NCI-H226 (cell line): ENCODE data around the gene EDAR.

Experiments used
- DNase-seq: peaks from one replicate; pipeline ENCODE4 v3.0.0-alpha.2; 2015

EDAR gene

DNA sequence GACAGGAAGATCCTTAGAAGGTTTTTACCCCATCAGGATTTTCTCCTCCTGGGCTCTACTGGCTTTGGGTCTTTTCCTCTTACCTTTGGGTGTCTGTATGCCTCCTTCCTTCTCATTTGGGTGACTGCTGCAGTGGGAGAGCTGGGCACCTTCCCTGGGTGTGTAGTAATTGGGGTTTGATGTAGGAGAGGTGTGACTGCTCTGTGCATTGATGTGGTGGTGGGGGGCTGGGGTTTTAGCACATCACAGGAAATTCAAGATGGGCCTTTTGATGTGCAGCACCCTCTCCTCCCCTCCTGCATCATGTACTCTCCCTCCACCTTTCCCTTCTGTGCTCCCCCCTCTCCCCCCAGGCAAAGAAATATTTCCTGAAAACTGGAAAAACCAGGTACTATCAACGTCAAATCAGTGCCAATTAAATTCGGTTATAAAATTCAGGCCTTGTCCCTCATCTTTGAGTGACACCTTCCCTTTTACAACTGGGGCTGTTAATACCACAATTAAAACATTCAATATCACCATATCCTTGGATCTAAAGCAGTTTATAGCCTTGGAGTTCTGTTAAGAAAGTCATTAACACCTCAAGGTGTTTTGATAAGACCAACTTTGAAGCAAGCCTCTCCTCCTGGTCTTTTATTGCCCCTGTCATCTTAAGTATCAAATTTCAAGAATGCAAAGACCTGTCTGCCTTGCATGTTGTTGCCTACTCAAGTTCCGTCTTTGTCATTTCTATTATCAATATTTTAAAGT is 23.3 kb downstream of the EDAR start:
- no peak for DNase-seq

- DNase-seq: no peak
These were observed 26.0 kb downstream of the EDAR start for GRCh38 chr2:108963057-108963456.

- DNase-seq: no peak
These were observed 27.2 kb downstream of the EDAR start for GRCh38 chr2:108961796-108962195.

GRCh38 chr2:108960006-108960405 is 29.0 kb downstream of the EDAR start:
- no peak for DNase-seq

- no peak for DNase-seq
These were observed 29.6 kb downstream of the EDAR start for GRCh38 chr2:108959401-108959800.

- no peak for DNase-seq
These were observed 30.2 kb downstream of the EDAR start for GRCh38 chr2:108958632-108959341.

DNA sequence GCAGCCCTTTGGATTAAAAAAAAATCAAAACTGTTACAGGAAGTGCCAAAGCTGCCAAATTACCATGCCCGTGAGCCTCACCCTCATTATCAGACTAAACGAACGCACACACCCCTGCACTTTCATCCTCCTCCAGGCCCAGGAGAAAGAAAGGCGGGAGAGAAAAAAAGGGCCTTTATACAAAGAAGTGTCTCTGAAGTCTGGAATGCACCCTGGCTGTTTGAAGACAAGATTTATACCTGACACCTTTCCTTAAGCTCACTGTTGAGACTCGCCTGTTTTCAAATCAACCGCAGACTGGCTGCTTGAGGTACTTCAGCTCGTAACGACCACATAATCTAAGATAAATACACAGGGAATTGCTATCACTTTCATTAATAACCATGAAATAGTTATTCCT is 31.0 kb downstream of the EDAR start:
- DNase-seq: no peak

DNA sequence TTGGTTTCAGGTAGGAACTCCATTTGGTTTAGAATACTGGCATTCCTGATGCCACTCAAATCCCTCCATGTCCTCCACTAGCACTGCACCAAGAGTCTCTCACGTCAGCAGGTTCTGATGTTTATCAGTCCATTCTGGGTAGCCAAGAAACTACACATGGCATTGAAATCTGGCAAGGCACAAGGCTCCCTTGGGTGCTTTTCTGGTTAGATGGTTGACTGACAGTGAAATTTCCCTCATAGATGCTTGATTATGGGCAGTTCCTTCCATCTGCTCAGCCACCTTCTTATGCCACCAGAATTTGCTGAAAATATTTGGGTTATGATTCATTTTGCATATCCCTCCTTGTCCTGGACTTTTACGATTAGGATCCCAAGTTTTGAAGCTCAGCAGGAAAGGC is 32.6 kb downstream of the EDAR start:
- no peak for DNase-seq

- no peak for DNase-seq
These were observed 38.5 kb downstream of the EDAR start for GRCh38 chr2:108950369-108951135.

GRCh38 chr2:108949316-108950239 is 39.4 kb downstream of the EDAR start:
- DNase-seq: no peak

- DNase-seq: no peak
These were observed 41.6 kb downstream of the EDAR start for GRCh38 chr2:108947271-108947907.

DNA sequence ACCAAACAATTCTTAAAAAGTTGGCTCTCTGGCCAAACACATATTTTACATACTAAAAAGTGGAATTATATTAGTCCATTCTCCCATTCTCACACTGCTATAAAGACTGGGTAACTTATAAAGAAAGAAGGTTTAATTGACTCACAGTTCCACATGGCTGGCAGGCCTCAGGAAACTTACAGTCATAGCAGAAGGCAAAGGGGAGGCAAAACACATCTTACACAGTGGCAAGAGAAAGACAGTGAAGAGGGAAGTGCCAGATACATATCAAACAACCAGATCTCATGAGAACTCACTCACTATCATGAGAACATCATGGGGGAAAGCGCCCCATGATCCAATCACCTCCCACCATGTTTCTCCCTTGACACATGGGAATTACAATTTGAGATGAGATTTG is 42.6 kb downstream of the EDAR start:
- DNase-seq: no peak

DNA sequence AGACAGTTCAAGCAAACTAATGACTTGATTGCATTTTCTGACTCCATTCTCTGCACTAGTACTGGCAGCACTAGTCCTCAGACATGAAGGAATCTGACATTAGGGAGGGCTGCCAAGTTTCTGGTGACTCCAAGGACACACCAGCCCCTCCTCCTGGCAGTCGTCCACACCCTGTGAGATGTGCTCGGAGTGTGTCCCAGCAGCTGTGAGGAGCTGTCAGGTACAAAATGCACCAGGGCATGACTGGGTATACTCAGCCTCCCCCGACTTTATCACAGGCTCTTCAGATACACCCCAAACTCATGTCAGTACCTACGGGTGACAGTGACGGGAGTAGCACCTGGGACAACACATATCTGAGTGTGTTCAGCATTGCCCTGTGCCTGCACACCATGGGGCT is 43.1 kb downstream of the EDAR start:
- DNase-seq: no peak

DNA sequence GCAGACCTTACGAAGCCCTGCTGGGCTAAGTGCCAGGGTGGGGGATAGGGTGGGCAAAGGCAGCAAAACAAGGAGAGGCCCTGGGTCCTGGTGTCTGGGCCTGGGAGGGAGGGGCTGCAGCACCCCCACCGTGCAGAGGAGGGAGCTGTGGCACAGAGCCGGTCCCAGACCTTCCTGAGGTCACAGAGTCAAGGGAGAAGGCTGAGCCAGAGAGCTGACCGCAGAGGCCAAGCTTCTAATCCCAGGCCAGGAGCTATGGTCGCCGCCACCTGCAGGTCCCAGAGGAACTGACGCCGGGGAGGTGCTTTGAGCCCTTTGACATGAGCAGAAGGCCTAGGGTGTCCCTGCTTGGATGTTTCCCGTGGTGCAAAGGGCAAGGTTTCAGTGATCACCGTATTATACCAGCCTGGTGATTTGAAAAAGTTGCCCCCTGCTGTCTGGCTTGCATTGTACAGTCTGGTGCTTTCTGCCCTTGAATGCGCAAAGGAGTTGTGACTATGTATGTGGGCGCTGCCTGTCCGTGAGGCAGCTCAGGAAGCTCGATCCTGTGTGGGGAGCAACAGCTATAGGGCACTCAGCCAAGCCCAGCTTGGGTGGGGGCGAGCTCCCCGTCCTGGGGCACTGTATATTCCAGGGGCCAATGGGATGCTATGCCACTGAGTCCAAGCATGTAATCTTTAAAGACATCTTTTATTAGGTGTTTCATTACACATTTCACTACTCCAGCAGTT is 44.3 kb downstream of the EDAR start:
- no peak for DNase-seq

- no peak for DNase-seq
These were observed 45.3 kb downstream of the EDAR start for GRCh38 chr2:108943751-108944150.

GRCh38 chr2:108942888-108943287 is 46.1 kb downstream of the EDAR start:
- no peak for DNase-seq

- no peak for DNase-seq
These were observed 46.7 kb downstream of the EDAR start for GRCh38 chr2:108942231-108942825.

- DNase-seq: no peak
These were observed 47.3 kb downstream of the EDAR start for GRCh38 chr2:108941767-108942166.

DNA sequence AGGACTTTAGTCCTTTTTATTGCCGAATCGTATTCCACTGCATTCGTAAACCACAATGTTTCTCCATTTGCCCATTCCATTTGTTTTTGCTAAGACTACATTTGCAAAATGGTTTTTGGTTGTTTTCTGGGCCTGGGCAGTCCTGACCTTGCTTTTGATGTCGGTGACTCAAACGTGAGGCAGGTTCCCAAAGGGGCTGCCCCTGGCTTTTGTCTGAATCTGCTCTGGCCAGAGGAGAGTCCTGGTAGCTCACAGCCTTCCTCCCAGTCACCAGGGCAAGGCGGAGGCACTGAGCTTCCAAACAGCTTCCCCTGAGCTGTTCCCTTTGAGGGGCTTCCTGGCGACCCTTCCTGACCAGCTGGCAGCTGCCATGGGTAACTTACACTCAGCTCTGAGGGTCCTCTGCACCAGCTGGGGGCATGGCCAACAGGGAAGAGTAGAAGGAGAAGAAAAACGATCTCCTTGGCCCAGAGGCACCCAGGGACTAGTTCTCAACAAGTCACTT is 47.8 kb downstream of the EDAR start:
- no peak for DNase-seq

DNA sequence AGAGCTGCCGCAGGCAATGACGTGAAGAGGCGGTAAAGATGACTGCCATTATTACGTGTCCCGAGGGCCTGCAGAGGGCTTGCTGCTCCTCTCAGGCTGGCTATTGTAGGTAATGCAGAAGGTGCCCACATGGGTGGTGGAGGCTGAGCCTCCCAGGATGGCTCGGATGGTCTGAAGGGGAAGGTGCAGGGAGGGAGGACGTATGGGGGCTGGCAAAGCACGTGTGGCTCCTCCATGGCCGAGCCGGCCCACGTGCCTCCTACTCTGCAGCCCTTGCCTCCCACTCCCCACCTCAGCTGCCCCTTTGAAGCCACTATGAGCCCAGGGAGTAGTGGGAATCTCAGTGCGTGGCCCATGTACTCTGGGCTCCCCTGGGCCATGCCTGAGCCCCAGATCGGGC is 48.9 kb downstream of the EDAR start:
- no peak for DNase-seq
